Endothelial cell of umbilical vein (primary cell): ENCODE measurements around the gene PRCD. TPM values are rescaled to one million over a fixed set of nuclear protein-coding genes. Genes with fewer than 3 reads are reported as not detected.

Experiments
- BruUV-seq: library from RNA; stranded (reverse); fragments of 400-500 nt; replicated peaks from 2 replicates; lab custom pipeline; 2021; lab: Mats Ljungman, UMichigan
- CTCF ChIA-PET: fragments of 300-600, 350-600 bp; sonication (Branson Sonifier 250); formaldehyde crosslinking; loops from one replicate; lab custom pipeline; 2021; ENCODE audit warnings: antibody characterized with exemption, inconsistent platforms; lab: Charles Lee
- POLR2A ChIA-PET: fragments of 300-600, 350-600 bp; sonication (Branson Sonifier 250); formaldehyde crosslinking; loops from one replicate; lab custom pipeline; 2021; ENCODE audit warnings: antibody characterized with exemption, inconsistent platforms; lab: Charles Lee
- DNase-seq: peaks from one replicate; pipeline ENCODE4 v3.0.0-alpha.2; 2011; ENCODE audit warnings: low read depth, low spot score
- FAIRE-seq: peaks from 2 replicates; lab custom pipeline; 2011; peaks lifted over from hg19 to GRCh38; lab: Jason Lieb, UNC
- H2AFZ ChIP-seq: 2 replicates; pipeline ENCODE4 v1.6.0; 2012; ENCODE audit warnings: low read depth, low read length, control low read depth, inconsistent platforms
- H3K27ac ChIP-seq: 2 replicates; pipeline ENCODE4 v1.5.1; 2011; ENCODE audit warnings: low read depth, mild to moderate bottlenecking, control low read depth, low read length, moderate library complexity; ENCODE audit not compliant: insufficient read depth
- H3K27me3 ChIP-seq, 2 experiments: 2 replicates each; pipeline versions ENCODE4 v1.6.0 to v1.6.1; 2011; ENCODE audit warnings: low read length in 2 of 2, mixed read lengths in 1 of 2; ENCODE audit not compliant: control insufficient read depth in 2 of 2, insufficient read depth in 2 of 2
- H3K36me3 ChIP-seq, 2 experiments: 2 replicates in 1 of 2; 3 replicates in 1 of 2; pipeline ENCODE4 v1.5.1; 2011; ENCODE audit warnings: low read length in 2 of 2, mild to moderate bottlenecking in 1 of 2, moderate library complexity in 1 of 2; ENCODE audit not compliant: control insufficient read depth in 2 of 2, insufficient read depth in 2 of 2; ENCODE audit errors: extremely low read depth in 1 of 2
- H3K4me1 ChIP-seq: 3 replicates; pipeline ENCODE4 v1.5.1; 2011; ENCODE audit warnings: mild to moderate bottlenecking, low read length; ENCODE audit not compliant: control insufficient read depth, insufficient read depth; ENCODE audit errors: extremely low read depth
- H3K4me2 ChIP-seq: 2 replicates; pipeline ENCODE4 v1.6.1; 2011; ENCODE audit warnings: low read length, control low read depth, mixed read lengths; ENCODE audit not compliant: insufficient read depth
- H3K4me3 ChIP-seq, 3 experiments: fragments of 200-600 bp in 1 of 3; sonication (generic), shearing (Covaris generic) in 1 of 3; replicated peaks in 1 of 3; 2 replicates each; pipeline ENCODE4 v1.5.1; 2011 to 2016; ENCODE audit warnings: control low read depth in 3 of 3, low read length in 3 of 3, mild to moderate bottlenecking in 2 of 3, inconsistent platforms in 1 of 3, low read depth in 1 of 3, moderate library complexity in 1 of 3; ENCODE audit not compliant: insufficient read depth in 1 of 3
- H3K79me2 ChIP-seq: 2 replicates; pipeline ENCODE4 v1.6.0; 2012; ENCODE audit warnings: low read length, inconsistent platforms; ENCODE audit not compliant: control insufficient read depth, insufficient read depth
- H3K9ac ChIP-seq: replicated peaks from 2 replicates; pipeline ENCODE3; 2011; ENCODE audit warnings: low read length, control low read depth; ENCODE audit not compliant: insufficient read depth; ENCODE audit errors: extremely low read depth
- H3K9me1 ChIP-seq: replicated peaks from 3 replicates; pipeline ENCODE4 v1.6.0; 2011; ENCODE audit warnings: mild to moderate bottlenecking, low read length; ENCODE audit not compliant: control insufficient read depth, insufficient read depth; ENCODE audit errors: extremely low read depth
- H3K9me3 ChIP-seq: replicated peaks from 2 replicates; pipeline ENCODE4 v1.5.1; 2012; ENCODE audit warnings: low read length, inconsistent platforms; ENCODE audit not compliant: control insufficient read depth, insufficient read depth
- H4K20me1 ChIP-seq: replicated peaks from 2 replicates; pipeline ENCODE3; 2011; ENCODE audit warnings: mild to moderate bottlenecking, low read length; ENCODE audit not compliant: control insufficient read depth, insufficient read depth; ENCODE audit errors: extremely low read depth
- EZH2 ChIP-seq: IDR thresholded peaks from 2 replicates; pipeline ENCODE4 v1.6.1; 2012; ENCODE audit warnings: borderline replicate concordance, low read depth, mild to moderate bottlenecking, moderate library complexity, low read length, inconsistent platforms; ENCODE audit not compliant: severe bottlenecking
- FOS ChIP-seq: IDR thresholded peaks from 2 replicates; pipeline ENCODE4 v1.6.1; 2011; ENCODE audit warnings: mild to moderate bottlenecking, low read length, moderate library complexity, borderline replicate concordance; ENCODE audit not compliant: insufficient read depth
- GATA2 ChIP-seq: IDR thresholded peaks from 2 replicates; pipeline ENCODE4 v1.7.0; 2011; ENCODE audit warnings: low read depth, mild to moderate bottlenecking, moderate library complexity, mixed read lengths, low read length; ENCODE audit not compliant: insufficient read length, insufficient read depth
- JUN ChIP-seq: IDR thresholded peaks from 2 replicates; pipeline ENCODE4 v1.6.1; 2011; ENCODE audit warnings: borderline replicate concordance, low read depth; ENCODE audit not compliant: insufficient read length, insufficient read depth
- MYC ChIP-seq: IDR thresholded peaks from one replicate; pipeline ENCODE4 v1.6.1; 2011; ENCODE audit warnings: mild to moderate bottlenecking, low read depth, low read length
- POLR2A ChIP-seq: IDR thresholded peaks from 2 replicates; pipeline ENCODE4 v1.6.1; 2012; ENCODE audit warnings: low read depth, mild to moderate bottlenecking, control low read depth, low read length
- POLR2AphosphoS5 ChIP-seq: IDR thresholded peaks from 2 replicates; pipeline ENCODE4 v1.6.1; 2012; ENCODE audit warnings: low read depth, mild to moderate bottlenecking, control low read depth, low read length, moderate library complexity; ENCODE audit not compliant: insufficient read depth
- dilution Hi-C: fragments of 300-500 bp; cut with MboI; formaldehyde crosslinking; loops from one replicate; pipeline ENCODE4 v1.15.0; 2019; ENCODE audit warnings: low sequenced_read_pairs; ENCODE audit not compliant: extremely low pct_ligation_motif_present
- intact Hi-C: fragments of 100-400 bp; cut with micrococcal nuclease; formaldehyde crosslinking; loops from one replicate; pipeline ENCODE4 v1.10.0; 2022
- polyA plus RNA-seq, 4 experiments: library from polyadenylated mRNA; depleted of rRNA in 3 of 4; stranded (reverse) in 3 of 4; unstranded in 1 of 4; fragments of >200 nt; gene quantifications; 2 replicates each; pipeline versions ENCODE4 v1.2.1 to v1.2.3, GENCODE V29; 2011 to 2012; ENCODE audit warnings: missing spikeins in 1 of 4
- total RNA-seq: library from RNA; stranded (reverse); gene quantifications from 2 replicates; pipeline ENCODE4 v1.2.3, GENCODE V29; 2021
- TF ChIP-seq, protein P1 (sequence below): IDR thresholded peaks from 2 replicates; pipeline ENCODE4 v1.6.1; 2011; ENCODE audit not compliant: insufficient read depth, insufficient read length
- TF ChIP-seq, protein P2 (sequence below), 2 donors: IDR thresholded peaks; 1 replicate in 1 of 2; 2 replicates in 1 of 2; pipeline ENCODE4 v1.5.1; 2011; ENCODE audit warnings: low read length in 2 of 2, mild to moderate bottlenecking in 2 of 2, moderate library complexity in 2 of 2, control low read depth in 1 of 2, inconsistent platforms in 1 of 2, low read depth in 1 of 2; ENCODE audit not compliant: insufficient read depth in 1 of 2; ENCODE audit errors: extremely low read depth in 1 of 2

Gene PRCD
- total and polyA plus RNA-seq, 2 donors (not counting 3 experiments of a cell fraction or from before 2014, with no cell fraction given): not detected

DNA sequence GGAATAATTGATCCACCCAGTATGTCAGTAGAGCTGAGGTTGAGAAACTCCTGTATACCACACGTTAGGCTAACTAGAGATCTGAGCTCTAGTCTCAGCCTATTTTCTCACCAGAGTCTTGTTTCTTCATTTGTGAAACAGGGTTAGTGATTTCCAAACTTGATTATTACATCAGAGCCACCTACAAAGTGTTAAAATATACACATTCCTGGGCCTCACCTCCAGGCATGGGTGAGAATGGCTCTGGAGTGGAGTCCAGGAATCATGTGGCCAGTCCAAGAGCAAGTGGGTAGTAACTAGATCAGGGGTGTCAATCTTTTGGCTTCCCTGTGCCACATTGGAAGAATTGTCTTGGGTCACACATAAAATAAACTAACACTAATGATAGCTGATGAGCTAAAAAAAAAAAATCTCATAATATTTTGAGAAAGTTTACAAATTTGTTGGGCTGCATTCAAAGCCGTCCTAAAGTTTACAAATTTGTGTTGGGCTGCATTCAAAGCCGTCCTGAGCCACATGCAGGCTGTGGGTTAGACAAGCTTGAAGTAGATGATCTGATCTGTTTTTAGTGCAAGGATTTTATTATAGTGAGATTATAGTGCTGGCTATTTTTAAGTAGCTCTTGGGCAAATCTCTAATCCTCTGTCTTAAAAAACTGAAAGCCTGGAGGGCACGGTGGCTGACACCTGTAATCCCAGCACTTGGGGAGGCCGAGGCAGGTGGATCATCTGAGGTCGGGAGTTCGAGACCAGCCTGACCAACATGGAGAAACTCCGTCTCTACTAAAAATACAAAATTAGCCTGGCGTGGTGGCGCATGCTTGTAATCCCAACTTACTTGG lies 20.4 kb downstream of the PRCD start:
- peaks cover 45% of the 10 kb centered on the region for H3K79me2 ChIP-seq
- CTCF ChIA-PET: interaction anchor here (1.3 to 8.8 kb wide), 5 partner anchors 13 to 121 kb away, joined by 4 to 121 read pairs (median 9); partner anchors contain the start of gene ST6GALNAC2
- dilution Hi-C loops: no loop called here
- FAIRE-seq (no peak), DNase-seq (no peak)
- no peak overlapping the region for H2AFZ ChIP-seq
- POLR2A ChIA-PET: no interaction called here
- no peak for TF ChIP-seq EZH2
- no peak for TF ChIP-seq POLR2AphosphoS5
- TF ChIP-seq FOS: no peak
- no peak for TF ChIP-seq GATA2
- no peak for TF ChIP-seq MYC
- TF ChIP-seq, protein P1, sequence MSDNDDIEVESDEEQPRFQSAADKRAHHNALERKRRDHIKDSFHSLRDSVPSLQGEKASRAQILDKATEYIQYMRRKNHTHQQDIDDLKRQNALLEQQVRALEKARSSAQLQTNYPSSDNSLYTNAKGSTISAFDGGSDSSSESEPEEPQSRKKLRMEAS: no peak
- no peak for TF ChIP-seq POLR2A
- TF ChIP-seq, protein P2, sequence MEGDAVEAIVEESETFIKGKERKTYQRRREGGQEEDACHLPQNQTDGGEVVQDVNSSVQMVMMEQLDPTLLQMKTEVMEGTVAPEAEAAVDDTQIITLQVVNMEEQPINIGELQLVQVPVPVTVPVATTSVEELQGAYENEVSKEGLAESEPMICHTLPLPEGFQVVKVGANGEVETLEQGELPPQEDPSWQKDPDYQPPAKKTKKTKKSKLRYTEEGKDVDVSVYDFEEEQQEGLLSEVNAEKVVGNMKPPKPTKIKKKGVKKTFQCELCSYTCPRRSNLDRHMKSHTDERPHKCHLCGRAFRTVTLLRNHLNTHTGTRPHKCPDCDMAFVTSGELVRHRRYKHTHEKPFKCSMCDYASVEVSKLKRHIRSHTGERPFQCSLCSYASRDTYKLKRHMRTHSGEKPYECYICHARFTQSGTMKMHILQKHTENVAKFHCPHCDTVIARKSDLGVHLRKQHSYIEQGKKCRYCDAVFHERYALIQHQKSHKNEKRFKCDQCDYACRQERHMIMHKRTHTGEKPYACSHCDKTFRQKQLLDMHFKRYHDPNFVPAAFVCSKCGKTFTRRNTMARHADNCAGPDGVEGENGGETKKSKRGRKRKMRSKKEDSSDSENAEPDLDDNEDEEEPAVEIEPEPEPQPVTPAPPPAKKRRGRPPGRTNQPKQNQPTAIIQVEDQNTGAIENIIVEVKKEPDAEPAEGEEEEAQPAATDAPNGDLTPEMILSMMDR (IDR thresholded peaks at IDR 0.05; ENCODE audit: extremely low read depth in 1 of 2, insufficient read depth in 1 of 2, low read depth in 1 of 2, low read length in 2 of 2): no peak
- TF ChIP-seq JUN: no peak
- peaks cover 0 to 3% of the 10 kb centered on the region in 2 experiments for H3K36me3 ChIP-seq
- intact Hi-C loops: no loop called here
- H4K20me1 ChIP-seq: no peaks in the 10 kb centered on the region
- BruUV-seq: no TSS peak
- H3K4me1 ChIP-seq: peaks cover 47% of the 10 kb centered on the region
- peak overlapping the region; percentile 68 for H3K9ac ChIP-seq
- H3K27me3 ChIP-seq: no peaks in the 10 kb centered on the region
- peak overlapping the region; percentile 82 for H3K27ac ChIP-seq
- peak overlapping the region; percentile 97 for H3K4me2 ChIP-seq
- H3K9me1 ChIP-seq: no peaks in the 10 kb centered on the region
- H3K9me3 ChIP-seq: no peaks in the 10 kb centered on the region
- H3K4me3 ChIP-seq: peak overlapping the region in 1 of 3 experiments; percentile 33
